SK-N-SH treated with all-trans-retinoic acid at 6 μM for 48 hours (cell line): ENCODE results near the gene CRYBA4.

Source experiments
- PPARA ChIP-seq: fragments of 250-450 bp; sonication (Bioruptor Pico); IDR thresholded peaks from 2 replicates; pipeline ENCODE4 v1.5.0; 2020; ENCODE audit warnings: mild to moderate bottlenecking, borderline replicate concordance
- ZNF8 ChIP-seq: fragments of 450-650 bp; formaldehyde crosslinking; IDR thresholded peaks from 2 replicates; pipeline ENCODE4 v1.5.0; 2020; ENCODE audit warnings: mild to moderate bottlenecking, moderate library complexity

- no peak for TF ChIP-seq PPARA
- no peak for TF ChIP-seq ZNF8
Measured at GRCh38 chr22:26650722-26651421, 29.1 kb downstream of the CRYBA4 start.
